ENCODE measurements around the gene CCDC171.

The CCDC171 gene

GRCh38 chr9:15736569-15736968 is 183.7 kb downstream of the CCDC171 start:
- TF ChIP-seq NFIC (IDR thresholded peaks at IDR 0.05) (no peak), ZBTB7A (IDR thresholded peaks at IDR 0.05; ENCODE audit: low read depth) (no peak), TCF12 (IDR thresholded peaks at IDR 0.05; ENCODE audit: low read depth) (no peak), RAD21 (IDR thresholded peaks at IDR 0.05; ENCODE audit: low read depth) (no peak), TEAD4 (IDR thresholded peaks at IDR 0.05) (no peak), USF1 (IDR thresholded peaks at IDR 0.05) (no peak)

- TF ChIP-seq ZBTB7A (IDR thresholded peaks at IDR 0.05; ENCODE audit: low read depth) = no peak
- TF ChIP-seq CREB1 (IDR thresholded peaks at IDR 0.05; ENCODE audit: low read depth) = no peak
- no peak for TF ChIP-seq EGR1 (IDR thresholded peaks at IDR 0.05)
- no peak for TF ChIP-seq TAF1 (IDR thresholded peaks at IDR 0.05; ENCODE audit: low read depth)
- no peak for TF ChIP-seq FOXM1 (IDR thresholded peaks at IDR 0.05; ENCODE audit: borderline replicate concordance, low read depth)
- no peak for TF ChIP-seq REST (IDR thresholded peaks at IDR 0.05; ENCODE audit: low read depth)
- TF ChIP-seq TEAD4 (IDR thresholded peaks at IDR 0.05) = no peak
Measured at GRCh38 chr9:15738011-15738410, 185.2 kb downstream of the CCDC171 start.

- TF ChIP-seq TCF12 (IDR thresholded peaks at IDR 0.05; ENCODE audit: low read depth) (no peak), YY1 (IDR thresholded peaks at IDR 0.05; ENCODE audit: low read depth) (no peak), TEAD4 (IDR thresholded peaks at IDR 0.05) (no peak), CREB1 (IDR thresholded peaks at IDR 0.05; ENCODE audit: low read depth) (no peak), FOXM1 (IDR thresholded peaks at IDR 0.05; ENCODE audit: borderline replicate concordance, low read depth) (no peak), TAF1 (IDR thresholded peaks at IDR 0.05; ENCODE audit: low read depth) (no peak)
Measured at GRCh38 chr9:15741015-15741414, 188.2 kb downstream of the CCDC171 start.

- no peak for TF ChIP-seq YY1 (IDR thresholded peaks at IDR 0.05; ENCODE audit: low read depth)
- no peak for TF ChIP-seq TAF1 (IDR thresholded peaks at IDR 0.05; ENCODE audit: low read depth)
- no peak for TF ChIP-seq RAD21 (IDR thresholded peaks at IDR 0.05; ENCODE audit: low read depth)
- TF ChIP-seq TCF12 (IDR thresholded peaks at IDR 0.05; ENCODE audit: low read depth) = no peak
- no peak for TF ChIP-seq EP300 (IDR thresholded peaks at IDR 0.05; ENCODE audit: borderline replicate concordance)
- TF ChIP-seq CEBPB (IDR thresholded peaks at IDR 0.05) = no peak
- TF ChIP-seq USF1 (IDR thresholded peaks at IDR 0.05) = no peak
- no peak for TF ChIP-seq NFIC (IDR thresholded peaks at IDR 0.05)
- no peak for TF ChIP-seq MAX (IDR thresholded peaks at IDR 0.05)
Measured at GRCh38 chr9:15743512-15743911, 190.7 kb downstream of the CCDC171 start.

- TF ChIP-seq CREB1 (IDR thresholded peaks at IDR 0.05; ENCODE audit: low read depth) (no peak), FOXM1 (IDR thresholded peaks at IDR 0.05; ENCODE audit: borderline replicate concordance, low read depth) (no peak), ZBTB7A (IDR thresholded peaks at IDR 0.05; ENCODE audit: low read depth) (no peak), USF1 (IDR thresholded peaks at IDR 0.05) (no peak), REST (IDR thresholded peaks at IDR 0.05; ENCODE audit: low read depth) (no peak), TCF12 (IDR thresholded peaks at IDR 0.05; ENCODE audit: low read depth) (no peak), EP300 (IDR thresholded peaks at IDR 0.05; ENCODE audit: borderline replicate concordance) (no peak), MAX (IDR thresholded peaks at IDR 0.05) (no peak), YY1 (IDR thresholded peaks at IDR 0.05; ENCODE audit: low read depth) (no peak), EGR1 (IDR thresholded peaks at IDR 0.05) (no peak), NFIC (IDR thresholded peaks at IDR 0.05) (no peak), TAF1 (IDR thresholded peaks at IDR 0.05; ENCODE audit: low read depth) (no peak), RAD21 (IDR thresholded peaks at IDR 0.05; ENCODE audit: low read depth) (no peak), CEBPB (IDR thresholded peaks at IDR 0.05) (no peak), TEAD4 (IDR thresholded peaks at IDR 0.05) (no peak)
Measured at GRCh38 chr9:15744196-15744595, 191.4 kb downstream of the CCDC171 start.

- no peak for TF ChIP-seq EP300 (IDR thresholded peaks at IDR 0.05; ENCODE audit: borderline replicate concordance)
- no peak for TF ChIP-seq TEAD4 (IDR thresholded peaks at IDR 0.05)
- TF ChIP-seq FOXM1 (IDR thresholded peaks at IDR 0.05; ENCODE audit: borderline replicate concordance, low read depth) = no peak
- no peak for TF ChIP-seq TCF12 (IDR thresholded peaks at IDR 0.05; ENCODE audit: low read depth)
- TF ChIP-seq ZBTB7A (IDR thresholded peaks at IDR 0.05; ENCODE audit: low read depth) = no peak
Measured at GRCh38 chr9:15746905-15747304, 194.1 kb downstream of the CCDC171 start.
